Right cardiac atrium (tissue), 5 donors: ENCODE results near the gene SENP6. TPM values are rescaled to one million over a fixed set of nuclear protein-coding genes. Genes with fewer than 3 reads are reported as not detected.
"Not testable (repeated sequence)": the region's sequence is repeated elsewhere in the genome, so short reads cannot be mapped to it uniquely, and the experiment has no call there.

ENCODE experiments used
- ATAC-seq, 2 donors: fragments of 200-7000 bp; cut with Tn5 transposase; one replicate each; pipeline versions ENCODE4 v1.8.0 to v1.9.1; 2020; ENCODE audit warnings: moderate library complexity in 2 of 2, mild to moderate bottlenecking in 1 of 2
- DNase-seq, 3 donors: peaks; one replicate each; pipeline ENCODE4 v3.0.0-alpha.2; 2020
- H3K27ac ChIP-seq: one replicate; pipeline ENCODE4 v1.5.1; 2013; ENCODE audit warnings: mild to moderate bottlenecking, low read length, control low read depth, moderate library complexity
- H3K27me3 ChIP-seq: one replicate; pipeline ENCODE4 v1.6.1; 2013; ENCODE audit not compliant: control insufficient read depth, insufficient read depth
- H3K4me1 ChIP-seq: one replicate; pipeline ENCODE4 v1.6.1; 2013; ENCODE audit warnings: low read length; ENCODE audit not compliant: control insufficient read depth, insufficient read depth
- H3K4me3 ChIP-seq: one replicate; pipeline ENCODE4 v1.5.1; 2013; ENCODE audit warnings: low read length, control low read depth
- H3K9me3 ChIP-seq: one replicate; pipeline ENCODE4 v1.6.1; 2013; ENCODE audit warnings: low read length; ENCODE audit not compliant: control insufficient read depth
- whole genome bisulfite sequencing: extraction: QIAGEN DNeasy Blood & Tissue Kit; methylation state at CpG from one replicate; pipeline ENCODE4 v1.1.7; 2013; 5-methylcytosine and 5-hydroxymethylcytosine counted together
- intact Hi-C, 4 donors: fragments of 100-400 bp; cut with DNase I; formaldehyde crosslinking; loops; one replicate each; pipeline versions ENCODE4 v1.11.0 to v1.14.0; 2022 to 2023
- polyA plus RNA-seq: library from polyadenylated mRNA; stranded (reverse); fragments of 200-250 nt; gene quantifications from one replicate; pipeline ENCODE4 v1.2.3, GENCODE V29; 2013
- total RNA-seq, 4 donors: library from RNA; stranded (reverse); fragmentation: NEBNext Ultra II Directional; extraction: Animal tissue kit (Norgen Biotek cat#: 25700); gene quantifications; one replicate each; pipeline ENCODE4 v1.2.1, GENCODE V29; 2021
- donor health status: healthy with polysubstance abuse.
- donor health status: DM: no; HTN: yes; CAD: no.
- donor health status: DM: no; HTN: no; CAD: no.
- donor health status: DM: no; HTN: yes; CAD: no; lungs with severe emphysema.
- donor health status: DM: yes; HTN: yes; CAD: no.

The SENP6 gene
- total and polyA plus RNA-seq, 5 donors, result 23.0 to 76.5 (median 63.3) TPM

DNA sequence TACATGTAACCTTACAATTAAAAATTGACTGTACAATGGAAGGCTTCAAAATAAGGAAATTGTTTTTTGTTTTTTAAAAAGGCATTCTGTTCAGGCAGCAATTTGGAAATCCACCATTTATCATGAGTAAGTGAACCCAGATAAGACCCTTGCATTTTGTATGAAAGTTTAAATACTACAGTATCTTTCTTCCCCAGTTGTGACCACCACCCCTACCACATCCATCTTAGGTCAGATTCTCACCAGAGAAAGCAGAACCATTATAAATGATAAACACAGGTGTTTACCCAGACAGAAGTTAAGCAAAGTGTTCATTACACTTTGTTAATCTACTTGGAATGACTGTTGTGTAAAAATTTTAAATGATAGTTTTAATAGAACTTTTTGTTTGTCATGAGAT lies 20.2 kb downstream of the SENP6 start:
- Histone ChIP-seq H3K27me3 (no peaks in the 10 kb centered on the region), H3K27ac (no peak overlapping the region), H3K4me3 (no peak overlapping the region), H3K4me1 (peaks cover 6% of the 10 kb centered on the region), H3K9me3 (no peaks in the 10 kb centered on the region)
- intact Hi-C loops, result no loop called here
- DNase-seq, result no peak
- no peak for ATAC-seq

DNA sequence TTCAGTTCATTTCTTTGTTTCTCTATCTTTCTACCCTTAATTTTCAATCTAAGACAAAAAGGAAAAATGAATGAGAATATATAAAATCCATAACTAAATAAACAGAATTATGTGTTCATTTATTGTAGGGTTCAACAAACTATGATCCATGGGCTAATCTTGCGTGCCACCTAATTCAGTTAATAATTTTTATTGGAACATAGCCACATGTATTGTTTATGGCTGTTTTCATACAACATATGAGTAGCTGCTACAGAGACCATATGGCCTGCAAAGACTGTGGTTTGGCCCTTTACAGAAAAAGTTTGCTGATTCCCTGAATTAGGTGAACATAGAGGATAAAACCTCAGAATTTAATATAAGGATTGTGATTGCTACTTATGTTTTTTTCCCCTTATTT lies 21.8 kb downstream of the SENP6 start:
- WGBS, result 86% methylated on average over 1 of the region's 1 CpG
- no peak overlapping the region for H3K27ac ChIP-seq
- ATAC-seq (no peak), DNase-seq (no peak)
- H3K27me3 ChIP-seq, result no peaks in the 10 kb centered on the region
- intact Hi-C loops, result no loop called here
- H3K4me1 ChIP-seq, result peaks cover 6% of the 10 kb centered on the region
- no peaks in the 10 kb centered on the region for H3K9me3 ChIP-seq
- H3K4me3 ChIP-seq, result no peak overlapping the region

DNA sequence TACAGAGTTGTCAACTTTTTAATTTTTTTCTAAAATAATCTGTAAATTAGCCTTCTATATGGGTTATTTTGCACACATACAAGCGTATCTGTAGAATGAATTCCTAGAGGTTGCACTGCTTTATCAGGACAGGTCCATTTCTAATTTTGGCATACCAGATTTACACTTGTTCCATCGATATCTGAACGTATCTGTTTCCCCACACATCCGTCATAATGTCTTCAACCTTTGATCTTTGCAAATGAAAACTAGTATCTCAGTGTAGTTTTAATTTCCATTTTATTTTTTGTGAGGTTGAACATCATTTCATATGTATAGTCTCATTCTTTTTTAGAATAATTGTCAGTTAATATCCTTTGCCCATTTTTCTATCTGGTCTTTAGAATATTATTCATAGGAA lies 22.7 kb downstream of the SENP6 start:
- DNase-seq (no peak), ATAC-seq (no peak)
- WGBS, result 79% methylated on average over 4 of the region's 4 CpGs
- intact Hi-C loops, result no loop called here
- Histone ChIP-seq H3K9me3 (no peaks in the 10 kb centered on the region), H3K4me1 (peaks cover 6% of the 10 kb centered on the region), H3K4me3 (no peak overlapping the region), H3K27ac (no peak overlapping the region), H3K27me3 (no peaks in the 10 kb centered on the region)

DNA sequence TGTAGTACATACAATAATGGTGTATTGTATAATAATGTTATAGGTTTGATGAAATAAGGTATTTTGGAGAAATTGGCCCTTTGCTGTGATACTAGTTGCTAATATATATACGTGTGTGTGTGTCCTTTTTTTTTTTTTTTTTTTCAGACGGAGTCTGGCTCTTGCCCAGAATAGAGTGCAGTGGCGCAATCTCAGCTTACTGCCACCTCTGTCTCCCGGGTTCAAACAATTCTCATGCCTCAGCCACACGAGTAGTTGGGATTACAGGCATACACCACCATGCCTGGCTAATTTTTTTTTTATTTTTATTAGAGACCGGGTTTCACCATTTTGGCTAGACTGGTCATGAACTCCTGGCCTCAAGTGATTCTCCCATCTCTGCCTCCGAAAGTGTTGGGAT lies 23.3 kb downstream of the SENP6 start:
- no peak for ATAC-seq
- H3K4me3 ChIP-seq, result no peak overlapping the region
- no peak for DNase-seq
- H3K9me3 ChIP-seq, result no peaks in the 10 kb centered on the region
- intact Hi-C loops, result no loop called here
- H3K27ac ChIP-seq, result no peak overlapping the region
- WGBS, result 70% methylated on average over 7 of the region's 7 CpGs
- H3K27me3 ChIP-seq, result no peaks in the 10 kb centered on the region
- H3K4me1 ChIP-seq, result peaks cover 3% of the 10 kb centered on the region

DNA sequence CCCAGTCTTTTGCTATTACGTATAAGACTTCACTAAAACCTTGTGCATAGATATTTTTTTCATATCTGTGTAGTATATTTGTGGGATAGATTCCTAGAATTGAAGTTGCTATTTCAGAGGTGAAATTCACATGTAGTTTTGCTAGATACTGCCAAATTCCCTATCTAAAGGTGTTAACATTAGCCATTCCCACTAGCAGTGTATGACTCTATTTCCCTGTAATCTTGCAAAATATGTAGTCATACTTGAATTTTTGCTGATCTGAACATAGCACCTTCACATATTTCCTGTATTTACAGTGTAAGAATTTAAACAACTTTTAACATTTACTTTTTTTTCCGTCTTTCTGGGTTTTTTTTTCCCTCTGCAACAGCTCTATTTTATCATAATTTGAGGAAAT lies 24.9 kb downstream of the SENP6 start:
- Histone ChIP-seq H3K4me3 (no peak overlapping the region), H3K27ac (no peak overlapping the region), H3K27me3 (no peaks in the 10 kb centered on the region), H3K9me3 (no peaks in the 10 kb centered on the region), H3K4me1 (no peaks in the 10 kb centered on the region)
- intact Hi-C loops, result no loop called here
- DNase-seq (no peak), ATAC-seq (no peak)
- WGBS, result 97% methylated on average over 2 of the region's 2 CpGs

DNA sequence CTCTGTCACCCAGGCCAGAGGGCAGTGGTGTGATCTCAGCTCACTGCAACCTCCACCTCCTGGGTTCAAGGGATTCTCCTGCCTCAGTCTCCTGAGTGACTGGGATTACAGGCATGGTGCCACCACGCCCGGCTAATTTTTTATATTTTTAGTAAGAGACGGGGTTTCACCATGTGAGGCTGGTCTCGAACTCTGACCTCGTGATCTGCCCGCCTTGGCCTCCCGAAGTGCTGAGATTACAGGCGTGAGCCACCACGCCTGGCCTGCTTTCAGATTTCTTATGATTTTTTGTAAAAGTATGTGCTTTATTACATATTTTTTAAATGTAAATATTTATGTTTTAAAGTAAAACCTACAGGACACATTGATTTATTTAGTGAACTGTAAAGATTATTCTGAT lies 26.0 kb downstream of the SENP6 start:
- intact Hi-C loops, H3K27me3 ChIP-seq, H3K9me3 ChIP-seq, DNase-seq, H3K4me3 ChIP-seq, ATAC-seq, H3K4me1 ChIP-seq, H3K27ac ChIP-seq: not testable (repeated sequence)
- WGBS, result 96% methylated on average over 9 of the region's 9 CpGs

DNA sequence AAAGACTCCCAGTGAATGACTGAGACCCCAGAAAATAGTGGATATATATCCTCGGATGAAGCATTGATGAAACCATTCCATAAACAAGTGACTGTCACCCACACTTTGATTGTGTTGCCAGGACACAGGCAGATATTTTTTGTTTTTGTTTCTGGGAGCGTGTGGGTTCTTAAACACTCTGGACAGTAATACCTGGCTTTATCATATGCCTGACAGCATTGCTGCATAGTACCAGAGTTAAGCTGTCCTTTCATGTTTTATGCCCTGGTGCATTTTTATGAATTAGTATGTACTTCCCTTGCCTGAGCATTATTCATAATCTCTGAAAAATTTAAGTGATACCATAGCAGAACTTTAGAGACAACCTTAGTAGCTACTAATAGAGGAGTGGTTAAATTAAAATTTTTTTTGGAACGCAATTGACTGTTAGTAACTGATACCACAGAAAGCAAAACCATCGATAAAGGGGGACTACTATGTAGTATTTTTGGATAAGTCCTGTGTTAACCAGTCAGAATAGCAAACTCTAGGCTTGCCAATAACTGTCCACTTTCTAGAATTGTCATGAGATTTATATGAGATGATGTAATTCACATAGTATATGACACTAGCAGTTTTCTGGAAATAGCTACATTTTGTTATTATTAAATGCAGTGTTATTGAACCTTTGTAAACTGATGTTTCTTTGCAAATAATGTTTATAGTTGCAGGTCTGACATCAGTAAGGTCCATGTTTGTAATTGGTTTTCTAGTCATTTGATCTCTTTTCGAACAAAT lies 30.4 kb downstream of the SENP6 start:
- Histone ChIP-seq H3K27ac (no peak overlapping the region), H3K9me3 (no peaks in the 10 kb centered on the region)

DNA sequence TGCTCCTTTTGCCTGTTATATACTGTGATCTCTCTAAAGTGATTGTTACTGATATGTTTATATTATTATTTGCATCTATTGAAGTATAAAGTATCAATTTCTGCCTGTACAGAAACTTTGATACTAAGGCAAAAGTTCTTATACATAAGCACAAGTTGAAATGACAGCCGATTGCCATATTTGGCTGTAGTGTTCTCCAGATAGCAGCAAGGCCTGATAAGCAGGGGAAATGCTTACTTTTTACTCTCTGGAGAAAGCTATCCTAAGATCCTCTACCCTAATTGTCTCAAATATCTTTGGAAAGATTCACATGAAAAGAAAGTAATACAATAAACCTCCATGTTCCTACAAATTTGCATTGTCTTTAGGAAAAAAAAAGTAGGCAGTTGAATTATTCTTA lies 31.4 kb downstream of the SENP6 start:
- Histone ChIP-seq H3K27ac (no peak overlapping the region), H3K4me1 (no peaks in the 10 kb centered on the region), H3K27me3 (no peaks in the 10 kb centered on the region), H3K4me3 (no peak overlapping the region), H3K9me3 (no peaks in the 10 kb centered on the region)
- 34% methylated on average over 1 of the region's 1 CpG for WGBS
- no peak for DNase-seq
- intact Hi-C loops, result no loop called here
- ATAC-seq, result peak in 1 of 2 donors; percentile 38

More for the DNA sequence above, 30.4 kb downstream of the SENP6 start:
- DNase-seq (no peak), ATAC-seq (peak in 1 of 2 donors; percentile 24)
- intact Hi-C loops, result no loop called here
- H3K27me3 ChIP-seq, result no peaks in the 10 kb centered on the region
- H3K4me3 ChIP-seq, result no peak overlapping the region
- 61% methylated on average over 5 of the region's 5 CpGs for WGBS
- H3K4me1 ChIP-seq, result no peaks in the 10 kb centered on the region

DNA sequence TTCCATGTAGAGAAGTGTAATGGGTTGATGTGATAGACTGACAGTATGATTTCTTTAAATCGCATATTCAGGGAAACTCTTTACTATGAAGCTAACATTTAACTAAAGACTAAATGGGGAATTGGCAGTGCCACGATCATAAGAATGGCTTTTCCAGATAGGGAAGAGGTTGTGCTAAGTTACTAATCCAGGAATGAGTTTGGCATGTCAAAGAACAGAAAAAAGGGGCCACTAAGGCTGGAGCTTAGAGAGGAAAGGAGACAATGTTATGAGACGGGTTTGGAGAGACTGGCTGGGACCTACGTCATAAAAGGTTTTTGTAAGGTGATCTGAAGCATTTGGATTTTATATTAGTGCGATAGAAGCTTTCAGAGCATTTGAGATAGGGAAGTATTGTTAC lies 40.6 kb downstream of the SENP6 start:
- DNase-seq, result no peak
- 91% methylated on average over 5 of the region's 5 CpGs for WGBS
- no peaks in the 10 kb centered on the region for H3K9me3 ChIP-seq
- no peaks in the 10 kb centered on the region for H3K27me3 ChIP-seq
- no peak overlapping the region for H3K4me3 ChIP-seq
- no peaks in the 10 kb centered on the region for H3K4me1 ChIP-seq
- intact Hi-C loops, result no loop called here
- no peak for ATAC-seq
- no peak overlapping the region for H3K27ac ChIP-seq

DNA sequence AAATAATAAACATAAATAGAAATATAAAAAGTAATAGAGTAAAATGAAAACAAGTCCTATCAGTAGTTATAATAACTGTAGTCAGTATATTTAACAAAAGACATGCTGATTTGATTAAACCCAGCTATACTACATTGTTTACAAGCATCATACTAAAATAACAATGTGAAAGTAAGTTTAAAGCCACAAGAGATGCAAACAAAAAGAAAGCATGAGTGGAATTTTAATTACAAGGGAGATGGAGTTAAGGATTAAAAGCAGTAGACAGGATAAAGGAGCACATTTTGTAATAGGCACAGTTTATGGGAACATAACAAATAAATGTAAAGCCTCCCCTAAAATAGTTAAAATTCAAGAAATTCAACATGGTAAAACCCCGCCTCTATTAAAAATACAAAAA lies 41.5 kb downstream of the SENP6 start:
- no peak overlapping the region for H3K4me3 ChIP-seq
- no peaks in the 10 kb centered on the region for H3K9me3 ChIP-seq
- ATAC-seq, result no peak
- H3K27me3 ChIP-seq, result no peaks in the 10 kb centered on the region
- H3K4me1 ChIP-seq, result no peaks in the 10 kb centered on the region
- WGBS, result 93% methylated on average over 1 of the region's 1 CpG
- intact Hi-C loops, result no loop called here
- no peak overlapping the region for H3K27ac ChIP-seq
- DNase-seq, result no peak

DNA sequence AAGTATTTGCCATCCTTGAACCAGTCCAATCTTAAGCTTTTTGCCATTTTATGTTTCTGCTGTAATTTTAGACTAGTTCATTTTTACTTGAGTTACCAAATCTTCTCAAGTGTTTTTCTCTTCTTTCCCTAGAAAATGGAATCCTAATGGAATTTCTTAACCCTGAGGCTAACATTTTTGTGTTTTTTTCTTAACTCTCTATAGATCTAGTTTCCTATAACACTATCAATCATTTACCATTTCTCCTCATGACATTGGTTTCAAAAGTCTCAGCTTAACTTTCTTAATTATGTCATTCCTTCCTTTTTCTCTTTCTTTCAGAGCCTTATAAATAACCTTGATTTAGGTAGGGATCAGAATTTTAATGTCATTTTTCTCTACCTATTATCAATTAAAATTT lies 54.8 kb downstream of the SENP6 start:
- intact Hi-C loops, result no loop called here
- H3K27ac ChIP-seq, result no peak overlapping the region
- DNase-seq (no peak), ATAC-seq (no peak)
- H3K4me1 ChIP-seq, result no peaks in the 10 kb centered on the region
- no peaks in the 10 kb centered on the region for H3K27me3 ChIP-seq
- no peaks in the 10 kb centered on the region for H3K9me3 ChIP-seq
- H3K4me3 ChIP-seq, result no peak overlapping the region

DNA sequence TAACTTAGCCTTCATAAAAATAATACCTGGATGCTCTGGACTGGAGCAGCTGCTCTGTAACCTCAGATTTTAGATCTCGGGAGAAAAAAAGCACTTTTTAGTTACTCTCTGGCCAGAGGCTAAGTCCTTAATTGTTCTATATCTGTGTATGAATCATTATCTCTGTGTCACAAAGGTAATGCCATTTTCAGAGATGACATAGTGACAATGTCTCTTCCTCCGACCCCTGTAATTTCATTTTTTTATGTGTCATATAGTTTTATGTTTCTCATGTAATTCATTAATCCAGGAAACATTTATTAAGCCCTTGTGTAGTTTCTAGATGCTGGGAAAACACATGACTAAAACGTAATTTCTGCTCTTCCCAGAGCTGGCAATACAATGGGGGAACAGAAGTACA lies 55.6 kb downstream of the SENP6 start:
- Histone ChIP-seq H3K9me3 (no peaks in the 10 kb centered on the region), H3K27ac (no peak overlapping the region), H3K27me3 (no peaks in the 10 kb centered on the region), H3K4me3 (no peak overlapping the region), H3K4me1 (no peaks in the 10 kb centered on the region)
- intact Hi-C loops, result no loop called here
- DNase-seq (no peak), ATAC-seq (no peak)
- WGBS, result 79% methylated on average over 3 of the region's 3 CpGs
